Endothelial cell of umbilical vein (primary cell): ENCODE measurements around the gene KIAA2012. TPM values are rescaled to one million over a fixed set of nuclear protein-coding genes. Genes with fewer than 3 reads are reported as not detected.

ENCODE experiments used
- BruUV-seq: library from RNA; stranded (reverse); fragments of 400-500 nt; replicated peaks from 2 replicates; lab custom pipeline; 2021; lab: Mats Ljungman, UMichigan
- CTCF ChIA-PET: fragments of 300-600, 350-600 bp; sonication (Branson Sonifier 250); formaldehyde crosslinking; loops from one replicate; lab custom pipeline; 2021; ENCODE audit warnings: antibody characterized with exemption, inconsistent platforms; lab: Charles Lee
- POLR2A ChIA-PET: fragments of 300-600, 350-600 bp; sonication (Branson Sonifier 250); formaldehyde crosslinking; loops from one replicate; lab custom pipeline; 2021; ENCODE audit warnings: antibody characterized with exemption, inconsistent platforms; lab: Charles Lee
- DNase-seq: peaks from one replicate; pipeline ENCODE4 v3.0.0-alpha.2; 2011; ENCODE audit warnings: low read depth, low spot score
- FAIRE-seq: peaks from 2 replicates; lab custom pipeline; 2011; peaks lifted over from hg19 to GRCh38; lab: Jason Lieb, UNC
- H2AFZ ChIP-seq: 2 replicates; pipeline ENCODE4 v1.6.0; 2012; ENCODE audit warnings: low read depth, low read length, control low read depth, inconsistent platforms
- H3K27ac ChIP-seq: 2 replicates; pipeline ENCODE4 v1.5.1; 2011; ENCODE audit warnings: low read depth, mild to moderate bottlenecking, control low read depth, low read length, moderate library complexity; ENCODE audit not compliant: insufficient read depth
- H3K27me3 ChIP-seq, 2 experiments: 2 replicates each; pipeline versions ENCODE4 v1.6.0 to v1.6.1; 2011; ENCODE audit warnings: low read length in 2 of 2, mixed read lengths in 1 of 2; ENCODE audit not compliant: control insufficient read depth in 2 of 2, insufficient read depth in 2 of 2
- H3K36me3 ChIP-seq, 2 experiments: 2 replicates in 1 of 2; 3 replicates in 1 of 2; pipeline ENCODE4 v1.5.1; 2011; ENCODE audit warnings: low read length in 2 of 2, mild to moderate bottlenecking in 1 of 2, moderate library complexity in 1 of 2; ENCODE audit not compliant: control insufficient read depth in 2 of 2, insufficient read depth in 2 of 2; ENCODE audit errors: extremely low read depth in 1 of 2
- H3K4me1 ChIP-seq: 3 replicates; pipeline ENCODE4 v1.5.1; 2011; ENCODE audit warnings: mild to moderate bottlenecking, low read length; ENCODE audit not compliant: control insufficient read depth, insufficient read depth; ENCODE audit errors: extremely low read depth
- H3K4me2 ChIP-seq: 2 replicates; pipeline ENCODE4 v1.6.1; 2011; ENCODE audit warnings: low read length, control low read depth, mixed read lengths; ENCODE audit not compliant: insufficient read depth
- H3K4me3 ChIP-seq, 3 experiments: fragments of 200-600 bp in 1 of 3; sonication (generic), shearing (Covaris generic) in 1 of 3; replicated peaks in 1 of 3; 2 replicates each; pipeline ENCODE4 v1.5.1; 2011 to 2016; ENCODE audit warnings: control low read depth in 3 of 3, low read length in 3 of 3, mild to moderate bottlenecking in 2 of 3, inconsistent platforms in 1 of 3, low read depth in 1 of 3, moderate library complexity in 1 of 3; ENCODE audit not compliant: insufficient read depth in 1 of 3
- H3K79me2 ChIP-seq: 2 replicates; pipeline ENCODE4 v1.6.0; 2012; ENCODE audit warnings: low read length, inconsistent platforms; ENCODE audit not compliant: control insufficient read depth, insufficient read depth
- H3K9ac ChIP-seq: replicated peaks from 2 replicates; pipeline ENCODE3; 2011; ENCODE audit warnings: low read length, control low read depth; ENCODE audit not compliant: insufficient read depth; ENCODE audit errors: extremely low read depth
- H3K9me1 ChIP-seq: replicated peaks from 3 replicates; pipeline ENCODE4 v1.6.0; 2011; ENCODE audit warnings: mild to moderate bottlenecking, low read length; ENCODE audit not compliant: control insufficient read depth, insufficient read depth; ENCODE audit errors: extremely low read depth
- H3K9me3 ChIP-seq: replicated peaks from 2 replicates; pipeline ENCODE4 v1.5.1; 2012; ENCODE audit warnings: low read length, inconsistent platforms; ENCODE audit not compliant: control insufficient read depth, insufficient read depth
- H4K20me1 ChIP-seq: replicated peaks from 2 replicates; pipeline ENCODE3; 2011; ENCODE audit warnings: mild to moderate bottlenecking, low read length; ENCODE audit not compliant: control insufficient read depth, insufficient read depth; ENCODE audit errors: extremely low read depth
- CTCF ChIP-seq, 2 donors: IDR thresholded peaks; 1 replicate in 1 of 2; 2 replicates in 1 of 2; pipeline ENCODE4 v1.5.1; 2011; ENCODE audit warnings: low read length in 2 of 2, mild to moderate bottlenecking in 2 of 2, moderate library complexity in 2 of 2, control low read depth in 1 of 2, inconsistent platforms in 1 of 2, low read depth in 1 of 2; ENCODE audit not compliant: insufficient read depth in 1 of 2; ENCODE audit errors: extremely low read depth in 1 of 2
- EZH2 ChIP-seq: IDR thresholded peaks from 2 replicates; pipeline ENCODE4 v1.6.1; 2012; ENCODE audit warnings: borderline replicate concordance, low read depth, mild to moderate bottlenecking, moderate library complexity, low read length, inconsistent platforms; ENCODE audit not compliant: severe bottlenecking
- FOS ChIP-seq: IDR thresholded peaks from 2 replicates; pipeline ENCODE4 v1.6.1; 2011; ENCODE audit warnings: mild to moderate bottlenecking, low read length, moderate library complexity, borderline replicate concordance; ENCODE audit not compliant: insufficient read depth
- JUN ChIP-seq: IDR thresholded peaks from 2 replicates; pipeline ENCODE4 v1.6.1; 2011; ENCODE audit warnings: borderline replicate concordance, low read depth; ENCODE audit not compliant: insufficient read length, insufficient read depth
- MAX ChIP-seq: IDR thresholded peaks from 2 replicates; pipeline ENCODE4 v1.6.1; 2011; ENCODE audit not compliant: insufficient read depth, insufficient read length
- POLR2AphosphoS5 ChIP-seq: IDR thresholded peaks from 2 replicates; pipeline ENCODE4 v1.6.1; 2012; ENCODE audit warnings: low read depth, mild to moderate bottlenecking, control low read depth, low read length, moderate library complexity; ENCODE audit not compliant: insufficient read depth
- dilution Hi-C: fragments of 300-500 bp; cut with MboI; formaldehyde crosslinking; loops from one replicate; pipeline ENCODE4 v1.15.0; 2019; ENCODE audit warnings: low sequenced_read_pairs; ENCODE audit not compliant: extremely low pct_ligation_motif_present
- intact Hi-C: fragments of 100-400 bp; cut with micrococcal nuclease; formaldehyde crosslinking; loops from one replicate; pipeline ENCODE4 v1.10.0; 2022
- polyA plus RNA-seq, 4 experiments: library from polyadenylated mRNA; depleted of rRNA in 3 of 4; stranded (reverse) in 3 of 4; unstranded in 1 of 4; fragments of >200 nt; gene quantifications; 2 replicates each; pipeline versions ENCODE4 v1.2.1 to v1.2.3, GENCODE V29; 2011 to 2012; ENCODE audit warnings: missing spikeins in 1 of 4
- total RNA-seq: library from RNA; stranded (reverse); gene quantifications from 2 replicates; pipeline ENCODE4 v1.2.3, GENCODE V29; 2021

Gene KIAA2012
- total and polyA plus RNA-seq, 2 donors (not counting 3 experiments of a cell fraction or from before 2014, with no cell fraction given) = not detected

DNA sequence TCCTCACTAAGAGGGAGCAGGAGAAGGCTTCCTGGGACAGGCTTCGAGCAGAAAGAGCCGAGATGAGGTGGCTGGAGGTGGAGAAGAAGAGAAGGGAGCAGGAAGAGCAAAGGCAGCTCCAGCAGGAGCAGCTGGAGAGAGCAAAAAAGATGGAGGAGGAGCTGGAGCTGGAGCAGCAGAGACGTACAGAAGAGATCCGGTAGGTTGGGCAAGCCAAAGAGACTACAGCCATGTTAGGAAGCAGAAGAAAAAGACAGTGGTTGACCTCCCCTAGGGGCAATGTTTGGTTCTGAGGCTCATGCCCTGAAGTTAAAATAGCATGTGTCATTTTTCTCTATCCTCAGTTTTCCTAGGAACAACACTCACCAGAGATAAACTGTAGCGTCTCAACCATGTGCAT, 120.2 kb downstream of the KIAA2012 start:
- ChIA-PET CTCF (no interaction called here), POLR2A (no interaction called here)
- H2AFZ ChIP-seq = no peak overlapping the region
- BruUV-seq = no TSS peak
- H3K4me2 ChIP-seq = no peak overlapping the region
- H3K4me3 ChIP-seq = no peak overlapping the region
- no peaks in the 10 kb centered on the region for H3K36me3 ChIP-seq
- peaks cover 0 to 2% of the 10 kb centered on the region in 2 experiments for H3K27me3 ChIP-seq
- dilution Hi-C loops (no loop called here), intact Hi-C loops (no loop called here)
- no peaks in the 10 kb centered on the region for H3K4me1 ChIP-seq
- no peaks in the 10 kb centered on the region for H4K20me1 ChIP-seq
- FAIRE-seq = no peak
- no peak overlapping the region for H3K9ac ChIP-seq
- H3K79me2 ChIP-seq = no peaks in the 10 kb centered on the region
- no peak for DNase-seq
- TF ChIP-seq POLR2AphosphoS5 = no peak
- TF ChIP-seq FOS = no peak
- TF ChIP-seq CTCF (IDR thresholded peaks at IDR 0.05; ENCODE audit: extremely low read depth in 1 of 2, insufficient read depth in 1 of 2, low read depth in 1 of 2, low read length in 2 of 2) = no peak
- TF ChIP-seq MAX = no peak
- no peak for TF ChIP-seq JUN
- no peak for TF ChIP-seq EZH2
- no peaks in the 10 kb centered on the region for H3K9me1 ChIP-seq
- H3K9me3 ChIP-seq = no peaks in the 10 kb centered on the region
- no peak overlapping the region for H3K27ac ChIP-seq
